K562 (cell line): Measurements from ENCODE around the gene XKR7. TPM values are rescaled to one million over a fixed set of nuclear protein-coding genes. Genes with fewer than 3 reads are reported as not detected.

Experiments
- CBX5 ChIP-seq: IDR thresholded peaks from 2 replicates; pipeline ENCODE4 v1.6.1; 2014; ENCODE audit warnings: low read depth, borderline replicate concordance
- ETV5 ChIP-seq: sonication (generic); formaldehyde crosslinking; IDR thresholded peaks from 2 replicates; pipeline ENCODE4 v1.4.0; 2020; ENCODE audit warnings: low read depth, mild to moderate bottlenecking, missing genetic modification reagents
- FOXJ3 ChIP-seq: sonication (generic); formaldehyde crosslinking; IDR thresholded peaks from 2 replicates; pipeline ENCODE4 v1.4.0; 2020; ENCODE audit warnings: mild to moderate bottlenecking, missing genetic modification reagents
- MLLT1 ChIP-seq, 2 experiments: fragments of 450-650 bp; IDR thresholded peaks; 2 replicates each; pipeline ENCODE4 v1.6.1; 2016
- PHB2 ChIP-seq: fragments of 450-650 bp; IDR thresholded peaks from 2 replicates; pipeline ENCODE4 v1.6.1; 2017; ENCODE audit warnings: low read depth
- PRDM10 ChIP-seq: fragments of 450-650 bp; IDR thresholded peaks from 2 replicates; pipeline ENCODE4 v1.6.1; 2018; ENCODE audit not compliant: partially characterized antibody
- RBM34 ChIP-seq: fragments of 200-400 bp; formaldehyde crosslinking; IDR thresholded peaks from 2 replicates; pipeline ENCODE4 v1.6.1; 2018; ENCODE audit warnings: low read length, borderline replicate concordance; ENCODE audit not compliant: insufficient read depth
- RCOR1 ChIP-seq, 2 experiments: IDR thresholded peaks; 2 replicates each; pipeline ENCODE4 v1.6.1; 2012; ENCODE audit warnings: low read depth in 2 of 2, low read length in 2 of 2, borderline replicate concordance in 1 of 2, improper control_type of control experiment in 1 of 2
- SMAD4 ChIP-seq: fragments of 250-450 bp; sonication (Bioruptor Pico); conservative IDR thresholded peaks from 2 replicates; pipeline ENCODE4 v1.8.0; 2021; ENCODE audit warnings: inconsistent platforms, mild to moderate bottlenecking, moderate library complexity
- SMARCE1 ChIP-seq: fragments of 450-650 bp; IDR thresholded peaks from 2 replicates; pipeline ENCODE4 v1.7.1; 2016; ENCODE audit warnings: mild to moderate bottlenecking
- SNRNP70 ChIP-seq: fragments of 200-400 bp; formaldehyde crosslinking; optimal IDR thresholded peaks from 2 replicates; pipeline ENCODE3; 2017; ENCODE audit warnings: low read depth, low read length
- SRSF9 ChIP-seq: fragments of 200-400 bp; formaldehyde crosslinking; IDR thresholded peaks from 2 replicates; pipeline ENCODE4 v1.6.1; 2017; ENCODE audit warnings: low read depth, low read length, borderline replicate concordance
- TAL1 ChIP-seq: fragments of 450-650 bp; IDR thresholded peaks from 2 replicates; pipeline ENCODE4 v1.6.1; 2016; ENCODE audit warnings: mild to moderate bottlenecking
- TEAD4 ChIP-seq, 2 experiments: sonication (generic) in 1 of 2; formaldehyde crosslinking in 1 of 2; IDR thresholded peaks; 2 replicates each; pipeline versions ENCODE4 v1.6.1 to v1.8.0; 2012 to 2022; ENCODE audit warnings: borderline replicate concordance in 1 of 2, inconsistent platforms in 1 of 2, low read length in 1 of 2, mild to moderate bottlenecking in 1 of 2, missing genetic modification reagents in 1 of 2
- TFAP4 ChIP-seq: sonication (generic); formaldehyde crosslinking; IDR thresholded peaks from 2 replicates; pipeline ENCODE4 v1.8.0; 2022; ENCODE audit warnings: missing genetic modification reagents, mild to moderate bottlenecking, moderate library complexity, borderline replicate concordance
- ZFP91 ChIP-seq: sonication (generic); formaldehyde crosslinking; IDR thresholded peaks from 2 replicates; pipeline ENCODE4 v1.8.0; 2022; ENCODE audit warnings: mild to moderate bottlenecking, missing genetic modification reagents
- ZKSCAN3 ChIP-seq: fragments of 250-450 bp; sonication (Bioruptor Pico); IDR thresholded peaks from 2 replicates; pipeline ENCODE4 v1.4.0; 2020
- ZKSCAN8 ChIP-seq: fragments of 200-800 bp; sonication (Bioruptor generic); IDR thresholded peaks from 2 replicates; pipeline ENCODE4 v1.6.1; 2016; ENCODE audit warnings: missing genetic modification characterization, missing compliant biosample characterization
- ZNF699 ChIP-seq: fragments of 250-450 bp; sonication (Bioruptor Pico); IDR thresholded peaks from 2 replicates; pipeline ENCODE4 v1.8.0; 2021; ENCODE audit warnings: mild to moderate bottlenecking, moderate library complexity; ENCODE audit not compliant: insufficient replicate concordance
- ZNF830 ChIP-seq: fragments of 250-450 bp; sonication (Bioruptor Pico); IDR thresholded peaks from 2 replicates; pipeline ENCODE4 v1.5.0; 2021; ENCODE audit warnings: mild to moderate bottlenecking
- polyA plus RNA-seq, 8 experiments: library from polyadenylated mRNA; depleted of rRNA in 4 of 8; stranded (reverse) in 5 of 8; unstranded in 3 of 8; fragments of >200 nt; fragmentation: Nextera tagmentation in 2 of 8; fragmentation: Illumina TruSeq in 1 of 8; extraction: Ambion mirVana in 2 of 8; extraction: Trizol in 1 of 8; gene quantifications; 2 replicates each; pipeline versions ENCODE4 v1.2.1 to v1.2.3, GENCODE V29; 2011 to 2014; ENCODE audit warnings: inconsistent platforms in 1 of 8, missing spikeins in 1 of 8
- total RNA-seq, 7 experiments: library from RNA; depleted of rRNA in 6 of 7; stranded (reverse); fragments of >200 nt in 6 of 7; fragmentation: Illumina TruSeq in 2 of 7; extraction: Trizol in 2 of 7; gene quantifications; 2 replicates each; pipeline versions ENCODE4 v1.2.1 to v1.2.3, GENCODE V29; 2011 to 2021; ENCODE audit warnings: low replicate concordance in 1 of 7

XKR7 gene
- total and polyA plus RNA-seq, 9 of the 15 experiments (the other 6 are each of a cell fraction or from before 2014, with no cell fraction given) = 0.02 TPM; not detected in 8

GRCh38 chr20:31949877-31950646 lies 17.9 kb upstream of the XKR7 start (continued):
- TF ChIP-seq PRDM10 = peak; percentile 61
- TF ChIP-seq ZKSCAN3 (CRISPR knock-in tag) = no peak
- peak; percentile 82 for TF ChIP-seq SMAD4 (CRISPR knock-in tag)
- TF ChIP-seq RCOR1 (IDR thresholded peaks at IDR 0.05; ENCODE audit: borderline replicate concordance in 1 of 2, low read depth in 2 of 2, low read length in 2 of 2) = peak; percentile 91 to 95
- TF ChIP-seq ZKSCAN8 (CRISPR knock-in tag) = no peak
- peak; percentile 66 for TF ChIP-seq TFAP4
- TF ChIP-seq PHB2 = peak; percentile 45; the same call in 1 of the 2 replicates
- no peak for TF ChIP-seq CBX5
- TF ChIP-seq ZFP91 (CRISPR knock-in tag) = 0 out of 2 replicates have a peak, but pooled peaks have one; percentile 23
- TF ChIP-seq TAL1 = peak; percentile 90
- TF ChIP-seq SMARCE1 = no peak
- peak in 1 of 2 experiments; percentile 62; a peak in 1 of 4 replicates for TF ChIP-seq MLLT1 (IDR thresholded peaks at IDR 0.05)
- no peak for TF ChIP-seq RBM34
- TF ChIP-seq ZNF830 = no peak
- TF ChIP-seq FOXJ3 (CRISPR knock-in tag) = no peak
- no peak for TF ChIP-seq ZNF699
- no peak for TF ChIP-seq SNRNP70
- TF ChIP-seq SRSF9 = no peak
- peak; percentile 94 for TF ChIP-seq TEAD4 (IDR thresholded peaks at IDR 0.05; ENCODE audit: low read length)
- TF ChIP-seq TEAD4 (CRISPR knock-in tag; IDR thresholded peaks at IDR 0.05; ENCODE audit: borderline replicate concordance) = no peak
- no peak for TF ChIP-seq ETV5 (CRISPR knock-in tag)
